Effector memory CD4-positive, alpha-beta T cell (primary cell): ENCODE results near the gene SLC19A3.
"Not testable (repeated sequence)": the region's sequence is repeated elsewhere in the genome, so short reads cannot be mapped to it uniquely, and the experiment has no call there.

Experiments used
- DNase-seq, 3 donors: peaks; one replicate each; pipeline ENCODE4 v3.0.0-alpha.2; 2020
- H3K27ac ChIP-seq: 2 replicates; pipeline ENCODE4 v1.7.0; 2013; ENCODE audit warnings: mild to moderate bottlenecking, low read length, moderate library complexity; ENCODE audit not compliant: insufficient read depth, poor library complexity, severe bottlenecking
- H3K27me3 ChIP-seq: replicated peaks from 2 replicates; pipeline ENCODE4 v1.7.0; 2013; ENCODE audit warnings: mild to moderate bottlenecking, low read length; ENCODE audit not compliant: insufficient read depth, control insufficient read depth, poor library complexity, severe bottlenecking
- H3K36me3 ChIP-seq: 2 replicates; pipeline ENCODE4 v1.7.0; 2013; ENCODE audit warnings: mild to moderate bottlenecking, low read length, moderate library complexity; ENCODE audit not compliant: control insufficient read depth, insufficient read depth
- H3K4me1 ChIP-seq: 2 replicates; pipeline ENCODE4 v1.7.0; 2013; ENCODE audit warnings: low read length, mild to moderate bottlenecking; ENCODE audit not compliant: control insufficient read depth, insufficient read depth, poor library complexity, severe bottlenecking
- H3K4me3 ChIP-seq: 2 replicates; pipeline ENCODE4 v1.7.0; 2013; ENCODE audit warnings: low read length, low read depth, mild to moderate bottlenecking; ENCODE audit not compliant: insufficient read depth, poor library complexity, severe bottlenecking
- H3K9me3 ChIP-seq: 2 replicates; pipeline ENCODE4 v1.7.0; 2013; ENCODE audit warnings: mild to moderate bottlenecking, low read length, moderate library complexity; ENCODE audit not compliant: control insufficient read depth

The SLC19A3 gene

DNA sequence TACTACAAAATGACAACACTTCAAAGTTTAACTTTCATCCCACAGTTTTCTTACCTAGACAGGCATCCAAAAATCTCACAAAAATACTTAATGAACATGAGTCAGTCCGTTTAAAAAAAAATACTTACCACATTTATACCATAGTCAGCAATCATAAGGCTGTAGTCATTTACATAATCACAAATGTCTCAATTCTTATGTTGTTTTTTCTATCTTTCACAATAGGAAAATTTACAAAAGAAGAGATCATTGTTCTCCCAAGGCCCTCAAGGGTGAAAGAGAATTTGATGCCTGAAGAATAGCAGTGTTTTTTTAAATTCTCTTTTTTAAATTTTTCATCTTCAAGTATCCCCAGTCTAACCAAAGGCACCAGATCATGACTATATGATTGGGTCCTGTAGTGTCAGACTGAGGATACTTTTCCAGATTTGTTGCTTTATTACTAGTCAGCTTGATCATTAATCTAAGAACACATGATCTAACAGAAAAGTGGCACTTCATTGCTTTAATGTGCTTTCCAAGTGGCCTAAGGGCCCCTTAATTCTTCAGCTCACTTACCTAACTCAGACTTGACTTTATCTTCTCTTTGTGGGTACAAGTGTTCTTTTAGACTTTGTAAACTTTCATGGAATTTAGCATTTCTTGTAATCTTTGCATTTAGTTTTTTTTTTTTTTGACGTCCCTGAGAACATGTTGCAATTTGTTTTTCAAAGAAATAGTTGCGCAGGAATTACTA lies 46.5 kb downstream of the SLC19A3 start:
- Histone ChIP-seq H3K9me3 (no peaks in the 10 kb centered on the region), H3K36me3 (no peaks in the 10 kb centered on the region), H3K4me1 (no peaks in the 10 kb centered on the region), H3K4me3 (no peak overlapping the region), H3K27me3 (no peaks in the 10 kb centered on the region), H3K27ac (no peak overlapping the region)
- DNase-seq, result no peak

DNA sequence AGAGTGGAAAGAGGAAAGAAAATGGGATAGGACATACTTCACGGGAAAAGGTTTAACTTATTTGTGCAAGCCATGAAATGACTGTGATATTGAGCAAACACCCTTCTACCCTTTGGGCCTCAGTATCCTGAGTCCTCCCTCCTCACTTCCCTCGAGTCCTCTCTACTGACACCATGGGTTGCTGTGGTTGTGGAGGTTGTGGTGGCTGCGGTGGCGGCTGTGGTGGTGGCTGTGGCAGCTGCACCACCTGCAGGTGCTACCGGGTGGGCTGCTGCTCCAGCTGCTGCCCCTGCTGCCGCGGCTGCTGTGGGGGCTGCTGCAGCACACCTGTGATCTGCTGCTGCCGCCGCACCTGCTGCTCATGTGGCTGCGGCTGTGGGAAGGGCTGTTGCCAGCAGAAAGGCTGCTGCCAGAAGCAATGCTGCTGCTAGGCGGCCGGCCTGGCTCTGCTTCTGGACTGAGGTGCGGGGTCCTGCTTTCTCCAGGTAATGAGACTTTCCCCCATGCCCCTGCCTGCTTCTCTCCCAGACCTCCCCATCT lies 51.1 kb downstream of the SLC19A3 start, which contains the start of gene SCYGR5:
SCYGR5 (plus strand) TSS at position 174 of the 540 bp plus-strand sequence; CDS start at position 174, 0 bp downstream.
- H3K4me3 ChIP-seq, DNase-seq, H3K27me3 ChIP-seq, H3K27ac ChIP-seq, H3K9me3 ChIP-seq, H3K4me1 ChIP-seq, H3K36me3 ChIP-seq: not testable (repeated sequence)

DNA sequence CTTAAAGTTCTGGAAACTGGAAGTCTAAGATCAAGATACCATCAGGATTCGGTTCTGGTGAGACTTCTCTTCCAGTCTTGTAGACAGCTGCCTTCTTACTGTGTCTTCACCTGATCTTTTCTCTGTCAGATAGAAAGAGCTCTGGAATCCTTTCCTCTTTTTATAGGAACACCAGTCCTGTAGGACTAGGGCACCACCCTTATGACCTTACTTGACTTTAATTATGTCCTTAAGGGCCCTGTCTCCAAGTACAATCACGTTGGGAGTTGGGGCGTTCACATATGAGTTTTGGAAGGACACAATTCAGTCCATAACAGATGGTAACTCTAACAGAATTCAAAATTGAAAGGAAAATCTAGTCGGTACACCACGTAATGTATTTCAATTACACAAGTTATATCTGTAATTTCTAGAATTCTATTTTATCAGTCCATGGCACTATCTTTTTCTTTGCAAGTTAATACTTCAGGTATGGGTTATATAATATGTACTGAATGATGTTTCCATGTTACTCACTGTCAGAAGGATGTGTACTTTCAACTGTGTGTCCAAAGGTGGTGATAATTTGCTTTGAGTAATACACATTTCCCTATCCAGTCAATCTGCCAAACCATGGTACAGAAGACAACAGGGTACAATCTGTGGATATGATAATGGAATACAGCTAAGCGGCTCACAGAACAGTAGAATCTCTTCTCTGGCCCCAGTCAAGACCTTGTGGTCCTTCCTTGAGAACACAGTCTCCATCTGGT lies 52.5 kb downstream of the SLC19A3 start:
- Histone ChIP-seq H3K27me3 (no peaks in the 10 kb centered on the region), H3K4me3 (no peak overlapping the region), H3K9me3 (no peaks in the 10 kb centered on the region), H3K27ac (no peak overlapping the region), H3K36me3 (no peaks in the 10 kb centered on the region), H3K4me1 (no peaks in the 10 kb centered on the region)
- DNase-seq, result no peak

DNA sequence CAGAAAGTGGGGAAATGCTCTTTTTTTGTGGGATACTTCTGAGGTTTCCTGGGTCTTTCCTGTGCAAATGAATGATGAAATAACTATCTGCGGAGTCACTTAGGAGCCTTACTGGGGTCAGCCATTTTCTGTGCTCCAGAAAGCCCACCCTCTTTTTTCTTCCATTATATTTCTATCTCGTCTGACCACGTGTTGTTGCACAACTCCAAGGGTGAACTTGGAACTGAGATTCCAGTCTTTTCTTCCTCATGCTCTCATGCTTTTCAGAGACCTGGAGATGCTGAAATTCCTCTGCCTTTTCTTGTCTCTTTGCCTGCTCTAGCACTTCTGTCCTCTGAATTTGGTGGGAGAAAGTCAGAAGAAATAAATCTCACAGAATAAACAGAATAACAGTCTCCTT lies 56.0 kb downstream of the SLC19A3 start:
- no peak overlapping the region for H3K27ac ChIP-seq
- H3K36me3 ChIP-seq, result no peaks in the 10 kb centered on the region
- H3K27me3 ChIP-seq, result no peaks in the 10 kb centered on the region
- H3K4me3 ChIP-seq, result no peak overlapping the region
- no peak for DNase-seq
- no peaks in the 10 kb centered on the region for H3K4me1 ChIP-seq
- H3K9me3 ChIP-seq, result no peaks in the 10 kb centered on the region

DNA sequence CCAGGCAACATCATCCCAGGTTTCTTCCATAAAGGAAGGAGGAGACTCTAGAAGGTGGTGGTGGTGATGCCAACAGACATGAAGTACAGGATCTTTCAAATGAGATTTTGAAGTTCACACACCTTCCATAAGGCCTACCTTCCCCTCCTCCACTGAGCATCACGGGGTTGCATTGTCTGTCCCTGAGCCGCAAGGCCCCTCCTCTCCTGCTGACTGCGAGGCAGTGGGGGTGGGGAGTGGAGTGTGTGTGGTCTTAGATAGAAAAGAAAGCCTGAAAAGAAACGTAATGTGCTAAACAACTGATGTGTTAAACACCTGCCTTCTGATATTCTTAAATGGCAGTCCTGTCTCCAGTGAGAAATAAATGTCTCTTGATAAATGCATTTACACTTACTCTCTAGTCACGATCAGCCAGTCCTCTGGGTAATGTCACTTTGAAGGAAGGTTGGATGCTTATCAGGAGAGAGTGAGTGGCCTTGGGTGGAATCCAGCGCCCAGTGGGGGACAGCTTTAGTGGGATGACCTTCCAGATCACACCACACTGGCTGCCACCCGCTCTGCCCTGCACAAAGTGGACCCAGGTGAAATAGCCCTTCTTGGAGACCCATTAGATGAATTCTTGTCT lies 56.7 kb downstream of the SLC19A3 start:
- H3K27ac ChIP-seq, result no peak overlapping the region
- no peak overlapping the region for H3K4me3 ChIP-seq
- H3K27me3 ChIP-seq, result no peaks in the 10 kb centered on the region
- H3K36me3 ChIP-seq, result no peaks in the 10 kb centered on the region
- no peak for DNase-seq
- no peaks in the 10 kb centered on the region for H3K9me3 ChIP-seq
- H3K4me1 ChIP-seq, result no peaks in the 10 kb centered on the region

DNA sequence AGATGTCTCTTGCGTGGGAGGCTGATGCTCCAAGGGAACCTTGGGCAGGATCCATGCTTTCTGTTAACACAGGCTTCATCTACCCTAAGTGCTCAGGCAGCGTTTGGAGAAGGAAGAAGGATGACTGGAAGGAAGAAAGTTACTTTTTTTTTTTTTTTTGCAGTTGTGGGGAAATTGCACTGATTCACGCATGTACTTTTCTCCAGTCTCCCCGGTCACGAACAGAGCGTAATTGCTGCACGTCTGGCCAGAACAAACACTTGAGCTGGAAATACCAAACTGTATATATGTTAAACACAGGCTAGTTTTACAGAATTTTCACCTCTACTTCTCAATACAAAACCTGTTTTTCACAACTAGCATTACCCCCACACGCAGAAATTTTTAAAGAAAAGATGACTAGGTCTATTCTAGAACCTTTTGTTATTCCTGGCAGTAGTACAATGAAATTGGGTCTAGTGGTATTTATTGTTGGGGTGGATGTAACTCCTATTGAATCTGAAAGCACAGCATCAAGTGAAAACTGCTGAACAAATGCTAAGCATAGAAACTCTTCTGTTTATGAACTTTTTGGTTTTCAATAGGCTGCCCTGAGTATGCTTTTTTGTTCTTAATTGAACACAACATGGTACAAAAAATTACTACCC lies 60.5 kb downstream of the SLC19A3 start:
- Histone ChIP-seq H3K27me3 (no peaks in the 10 kb centered on the region), H3K9me3 (no peaks in the 10 kb centered on the region), H3K4me3 (no peak overlapping the region), H3K36me3 (no peaks in the 10 kb centered on the region), H3K4me1 (no peaks in the 10 kb centered on the region), H3K27ac (no peak overlapping the region)
- no peak for DNase-seq

DNA sequence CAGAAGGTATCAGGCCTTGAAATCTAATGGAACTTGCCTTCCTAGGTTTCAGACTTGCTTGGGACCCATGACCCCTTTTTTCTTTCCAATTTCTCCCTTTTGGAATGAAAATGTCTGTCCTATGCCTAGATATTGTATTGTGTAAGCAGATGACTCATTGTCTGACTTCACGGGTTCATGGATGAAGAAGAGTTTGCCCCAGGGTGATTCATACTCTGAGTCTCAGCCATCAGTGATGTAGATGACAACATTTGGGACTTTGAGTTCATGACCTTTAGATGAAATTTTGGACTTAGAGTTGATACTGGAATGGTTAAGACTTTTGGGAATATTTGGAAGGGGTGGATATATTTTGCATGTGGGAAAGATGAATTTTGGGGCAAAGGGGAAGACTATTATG lies 62.4 kb downstream of the SLC19A3 start:
- Histone ChIP-seq H3K36me3 (no peaks in the 10 kb centered on the region), H3K4me3 (no peak overlapping the region), H3K27ac (no peak overlapping the region), H3K4me1 (no peaks in the 10 kb centered on the region), H3K27me3 (no peaks in the 10 kb centered on the region), H3K9me3 (no peaks in the 10 kb centered on the region)
- no peak for DNase-seq

DNA sequence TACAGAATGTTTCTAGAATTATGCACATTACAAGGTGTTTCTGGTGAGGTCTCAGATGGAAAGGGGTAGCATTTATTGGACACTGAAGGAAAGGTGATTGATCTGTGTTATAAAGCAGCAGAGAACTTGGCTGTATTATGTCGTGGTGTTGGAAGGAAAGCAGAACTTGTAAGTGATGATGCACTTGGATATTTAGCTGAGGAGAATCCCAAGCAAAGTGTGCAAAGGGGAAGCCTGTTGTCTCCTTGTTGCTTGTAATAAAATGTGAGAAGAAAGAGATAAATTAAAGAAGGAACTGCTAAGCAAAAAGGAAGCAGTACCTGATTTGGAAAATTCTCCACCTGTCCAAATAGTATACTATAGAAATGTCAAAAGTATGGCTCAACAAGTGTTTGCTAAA lies 63.4 kb downstream of the SLC19A3 start:
- no peak overlapping the region for H3K27ac ChIP-seq
- H3K9me3 ChIP-seq, result no peaks in the 10 kb centered on the region
- H3K4me1 ChIP-seq, result no peaks in the 10 kb centered on the region
- no peak for DNase-seq
- H3K27me3 ChIP-seq, result no peaks in the 10 kb centered on the region
- no peak overlapping the region for H3K4me3 ChIP-seq
- H3K36me3 ChIP-seq, result no peaks in the 10 kb centered on the region

DNA sequence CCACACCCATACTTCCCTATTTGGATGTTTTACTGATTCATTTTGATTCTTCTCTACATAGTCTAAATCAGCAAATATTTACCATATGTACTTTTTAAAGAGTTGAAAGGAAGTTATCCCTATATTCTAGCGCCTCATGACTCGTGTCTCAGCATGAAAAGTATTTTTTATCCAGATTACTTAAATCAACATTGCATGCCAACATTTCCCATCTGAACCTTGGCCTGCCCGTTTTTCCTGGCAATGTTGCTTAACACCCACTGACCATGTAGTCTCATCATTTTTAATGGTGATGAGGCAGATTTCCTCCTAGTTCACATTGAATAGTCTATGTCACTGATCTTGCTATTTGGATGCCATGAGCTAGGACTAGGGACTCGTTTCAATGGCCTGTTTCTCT lies 64.4 kb downstream of the SLC19A3 start:
- DNase-seq, result no peak
- Histone ChIP-seq H3K9me3 (no peaks in the 10 kb centered on the region), H3K4me3 (no peak overlapping the region), H3K27me3 (no peaks in the 10 kb centered on the region), H3K27ac (no peak overlapping the region), H3K36me3 (no peaks in the 10 kb centered on the region), H3K4me1 (no peaks in the 10 kb centered on the region)
